ENCODE results near the gene MIS18BP1.

- no peak for TF ChIP-seq ZNF274 (IDR thresholded peaks at IDR 0.05; ENCODE audit: low read depth, low read length)
- no peak for TF ChIP-seq YY1 (IDR thresholded peaks at IDR 0.05; ENCODE audit: insufficient read depth, insufficient read length)
These were observed 5.6 kb downstream of the MIS18BP1 start for GRCh38 chr14:45247427-45247826.

Measured in NT2/D1 (cell line).